ENCODE results near the gene UVRAG. TPM values are rescaled to one million over a fixed set of nuclear protein-coding genes. Genes with fewer than 3 reads are reported as not detected.

The UVRAG gene
- total and polyA plus RNA-seq, 2 of the 4 experiments (the other 2 are of a cell fraction) = 5.6 to 10.9 TPM

- intact Hi-C loops (cut with micrococcal nuclease) (no loop called here), dilution Hi-C loops (cut with HindIII; ENCODE audit: low sequenced_read_pairs, unreplicated experiment) (no loop called here), in situ Hi-C loops (cut with MboI; ENCODE audit: low sequenced_read_pairs) (no loop called here)
- H4K8ac ChIP-seq (ENCODE audit: low read depth in 2 of 2, low read length in 2 of 2) = no peak overlapping the region
- no peak overlapping the region for H3K9ac ChIP-seq (ENCODE audit: low read depth, low read length)
- no peaks in the 10 kb centered on the region for H3K4me1 ChIP-seq (ENCODE audit: control insufficient read depth, insufficient read depth, low read length)
- no peak overlapping the region for H3K4me3 ChIP-seq (ENCODE audit: insufficient read depth, low read depth, low read length)
- H2AFZ ChIP-seq (replicated peaks; ENCODE audit: low read length, poor library complexity) = no peak overlapping the region
- H2BK20ac ChIP-seq (ENCODE audit: low read depth, low read length) = no peak overlapping the region
- H3K4me2 ChIP-seq (ENCODE audit: low read depth, low read length) = no peak overlapping the region
- peaks cover 37% of the 10 kb centered on the region for H3K27me3 ChIP-seq (ENCODE audit: control insufficient read depth, insufficient read depth, low read length)
- no peak overlapping the region for H4K5ac ChIP-seq (ENCODE audit: low read depth, low read length)
- ATAC-seq (ENCODE audit: low read depth) (no peak), DNase-seq (no peak)
- no TSS peak for BruUV-seq (replicated peaks)
- ChIA-PET POLR2A (ENCODE audit: unreplicated experiment) (no interaction called here), CTCF (no interaction called here)
- H2AK9ac ChIP-seq (replicated peaks; ENCODE audit: low read depth, low read length, poor library complexity) = no peak overlapping the region
- no peak overlapping the region for H3K27ac ChIP-seq (ENCODE audit: insufficient read depth, low read length)
- no peak overlapping the region for H2BK15ac ChIP-seq (ENCODE audit: low read depth, low read length)
- H4K91ac ChIP-seq (ENCODE audit: insufficient read depth, low read depth, low read length) = no peak overlapping the region
- H3K79me1 ChIP-seq (ENCODE audit: low read depth in 1 of 2, low read length in 2 of 2) = no peaks in the 10 kb centered on the region
- H3K23ac ChIP-seq (ENCODE audit: low read depth, low read length) = no peak overlapping the region
- H4K20me1 ChIP-seq (ENCODE audit: insufficient read depth, low read length) = no peaks in the 10 kb centered on the region
- H3K9me3 ChIP-seq (ENCODE audit: control insufficient read depth, insufficient read depth, low read length) = no peaks in the 10 kb centered on the region
- no peak overlapping the region for H2AK5ac ChIP-seq (ENCODE audit: low read depth, low read length)
- H3K4ac ChIP-seq (ENCODE audit: low read depth, low read length) = no peak overlapping the region
- no peaks in the 10 kb centered on the region for H3K36me3 ChIP-seq (ENCODE audit: control insufficient read depth, insufficient read depth, low read length)
- 15% methylated on average over 3 of the region's 4 CpGs; no CpG with 5 or more reads in 1 of the 2 experiments for WGBS, 2 experiments (ENCODE audit: extremely low coverage in 2 of 2, insufficient read length in 1 of 2)
- H3K18ac ChIP-seq (ENCODE audit: low read depth, low read length) = no peak overlapping the region
- no peak overlapping the region for H2BK120ac ChIP-seq (ENCODE audit: low read depth, low read length)
- no peak for TF ChIP-seq FOS (IDR thresholded peaks at IDR 0.05; ENCODE audit: low read depth, low read length)
- no peak for TF ChIP-seq MAZ (IDR thresholded peaks at IDR 0.05; ENCODE audit: borderline replicate concordance, low read depth, low read length)
- TF ChIP-seq CHD1 (IDR thresholded peaks at IDR 0.05; ENCODE audit: low read depth, low read length) = no peak
- TF ChIP-seq CEBPB (IDR thresholded peaks at IDR 0.05; ENCODE audit: low read depth, low read length) = no peak
- no peak for TF ChIP-seq NFE2L2 (IDR thresholded peaks at IDR 0.05; ENCODE audit: low read depth, low read length)
- no peak for TF ChIP-seq MXI1 (IDR thresholded peaks at IDR 0.05; ENCODE audit: borderline replicate concordance, low read depth, low read length)
- no peak for TF ChIP-seq USF2 (IDR thresholded peaks at IDR 0.05; ENCODE audit: low read depth, low read length)
- no peak overlapping the region for H3K14ac ChIP-seq (replicated peaks; ENCODE audit: low read depth, low read length)
- H3K56ac ChIP-seq (ENCODE audit: extremely low read depth, insufficient read depth, low read length) = no peak overlapping the region
- H3K9me1 ChIP-seq (ENCODE audit: insufficient read depth, low read length) = no peaks in the 10 kb centered on the region
- H2BK5ac ChIP-seq (ENCODE audit: low read depth, low read length, poor library complexity, severe bottlenecking) = no peak overlapping the region
Observed at GRCh38 chr11:76175783-76176182, 360.8 kb downstream of the UVRAG start.

All from IMR-90 (cell line).